GM18861 (cell line): ENCODE data around the gene TRIM4.
"Not testable (repeated sequence)": the region's sequence is repeated elsewhere in the genome, so short reads cannot be mapped to it uniquely, and the experiment has no call there.

Experiments
- ATAC-seq: cut with Tn5 transposase; IDR thresholded peaks from one replicate; pipeline ENCODE4 v1.9.1; 2021; ENCODE audit not compliant: unreplicated experiment

Gene TRIM4

GRCh38 chr7:99920149-99920548 lies 819 bp upstream of the TRIM4 start:
- no peak for ATAC-seq

- ATAC-seq, result no peak
Measured at GRCh38 chr7:99919814-99920112, 433 bp upstream of the TRIM4 start.

- ATAC-seq, result no peak
Measured at GRCh38 chr7:99910976-99911375, 8.4 kb downstream of the TRIM4 start.

DNA sequence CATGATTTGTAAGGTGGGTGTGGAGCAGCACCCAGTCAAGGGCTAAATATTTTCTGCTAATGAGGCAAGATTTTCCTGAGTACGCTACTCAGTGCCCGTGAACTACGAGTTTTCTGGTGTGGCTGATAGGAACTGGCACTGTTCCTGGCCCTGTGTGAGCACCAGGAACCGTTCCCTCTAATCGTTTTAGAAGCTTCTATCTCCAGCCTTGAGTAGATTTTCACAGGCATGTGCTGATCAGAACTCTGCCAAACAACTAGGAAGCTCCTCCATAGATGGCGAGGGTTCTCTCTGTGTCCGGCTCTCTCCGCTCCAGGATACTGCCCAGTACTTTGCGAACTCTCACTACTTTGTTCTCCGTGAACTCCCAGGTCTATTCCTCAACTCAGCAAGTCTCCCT lies 17.7 kb downstream of the TRIM4 start:
- ATAC-seq, result no peak

GRCh38 chr7:99899830-99900519 lies 19.4 kb downstream of the TRIM4 start:
- no peak for ATAC-seq

DNA sequence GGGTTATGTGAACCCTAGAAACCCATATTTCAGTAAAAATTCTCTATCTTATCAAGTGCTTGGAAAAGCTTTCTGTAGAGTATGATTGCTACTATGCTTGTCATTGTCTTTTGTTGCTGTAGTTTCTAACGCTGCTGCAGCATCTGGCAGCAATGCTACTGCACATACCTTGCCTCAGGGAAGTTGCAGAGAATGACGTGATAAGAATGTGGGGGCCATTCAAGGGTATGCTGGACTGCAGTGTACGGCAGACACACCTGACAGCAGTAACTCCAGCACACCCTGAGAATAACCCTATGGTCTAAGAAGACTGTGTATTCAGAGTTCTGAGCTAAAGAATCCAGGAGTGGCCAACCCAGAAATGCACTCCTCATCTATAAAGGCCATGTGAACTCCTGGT lies 20.5 kb downstream of the TRIM4 start:
- no peak for ATAC-seq

GRCh38 chr7:99898023-99898357 lies 21.3 kb downstream of the TRIM4 start:
- ATAC-seq, result no peak

GRCh38 chr7:99897322-99898022 lies 21.9 kb downstream of the TRIM4 start:
- ATAC-seq, result no peak

- ATAC-seq, result no peak
Measured at GRCh38 chr7:99894738-99895137, 24.6 kb downstream of the TRIM4 start.

- ATAC-seq, result no peak
Measured at GRCh38 chr7:99893280-99893679, 26.1 kb downstream of the TRIM4 start.

- not testable (repeated sequence) for ATAC-seq
Measured at GRCh38 chr7:99890348-99890747, 29.0 kb downstream of the TRIM4 start.

GRCh38 chr7:99888366-99888765 lies 31.0 kb downstream of the TRIM4 start:
- ATAC-seq, result not testable (repeated sequence)

GRCh38 chr7:99881370-99881769 lies 38.0 kb downstream of the TRIM4 start:
- ATAC-seq, result no peak

- ATAC-seq, result no peak
Measured at GRCh38 chr7:99876933-99877332, 42.4 kb downstream of the TRIM4 start, which contains the start of gene OR2AE1. Gene OR2AE1, minus strand, starts transcription at chr7:99877033. Its CDS starts 0 bp downstream, at chr7:99877033.

DNA sequence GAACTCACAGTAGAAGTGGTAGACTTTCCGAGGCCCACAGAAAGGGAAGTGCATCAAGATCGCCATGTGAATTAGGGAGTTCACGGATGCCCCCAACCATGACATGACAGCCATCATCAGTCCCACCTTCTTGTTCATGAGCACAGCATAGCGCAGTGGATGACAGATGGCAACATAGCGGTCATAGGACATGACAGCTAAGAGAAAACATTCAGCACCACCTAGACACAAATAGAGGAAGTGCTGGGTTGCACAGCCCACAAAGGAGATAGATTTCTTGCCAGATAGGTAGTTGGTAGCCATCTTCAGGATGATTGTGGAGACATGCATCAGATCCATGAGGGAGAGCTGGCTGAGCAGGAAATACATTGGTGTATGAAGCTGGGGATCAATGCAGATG lies 42.8 kb downstream of the TRIM4 start:
- no peak for ATAC-seq

DNA sequence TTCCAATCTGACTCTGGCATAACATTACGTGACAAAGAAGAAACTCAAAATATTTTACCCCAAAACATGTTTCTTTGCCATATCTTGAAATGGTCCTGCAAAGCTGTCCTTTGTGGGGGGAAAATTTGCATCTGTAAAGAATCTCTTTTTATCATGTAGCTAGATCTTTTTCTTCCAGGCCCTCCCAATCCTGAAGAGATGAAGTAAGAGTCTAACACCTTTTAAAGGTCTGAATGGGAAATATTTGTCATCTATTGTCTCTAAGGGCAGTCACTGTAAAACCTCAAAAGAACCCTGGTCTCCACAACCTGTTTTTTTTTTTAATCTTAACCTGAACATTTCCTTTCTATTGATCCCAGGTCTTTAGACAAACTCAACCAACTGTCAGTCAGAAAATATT lies 51.1 kb downstream of the TRIM4 start:
- no peak for ATAC-seq

GRCh38 chr7:99867477-99867876 lies 51.9 kb downstream of the TRIM4 start:
- not testable (repeated sequence) for ATAC-seq

- no peak for ATAC-seq
Measured at GRCh38 chr7:99863847-99864440, 55.4 kb downstream of the TRIM4 start.

DNA sequence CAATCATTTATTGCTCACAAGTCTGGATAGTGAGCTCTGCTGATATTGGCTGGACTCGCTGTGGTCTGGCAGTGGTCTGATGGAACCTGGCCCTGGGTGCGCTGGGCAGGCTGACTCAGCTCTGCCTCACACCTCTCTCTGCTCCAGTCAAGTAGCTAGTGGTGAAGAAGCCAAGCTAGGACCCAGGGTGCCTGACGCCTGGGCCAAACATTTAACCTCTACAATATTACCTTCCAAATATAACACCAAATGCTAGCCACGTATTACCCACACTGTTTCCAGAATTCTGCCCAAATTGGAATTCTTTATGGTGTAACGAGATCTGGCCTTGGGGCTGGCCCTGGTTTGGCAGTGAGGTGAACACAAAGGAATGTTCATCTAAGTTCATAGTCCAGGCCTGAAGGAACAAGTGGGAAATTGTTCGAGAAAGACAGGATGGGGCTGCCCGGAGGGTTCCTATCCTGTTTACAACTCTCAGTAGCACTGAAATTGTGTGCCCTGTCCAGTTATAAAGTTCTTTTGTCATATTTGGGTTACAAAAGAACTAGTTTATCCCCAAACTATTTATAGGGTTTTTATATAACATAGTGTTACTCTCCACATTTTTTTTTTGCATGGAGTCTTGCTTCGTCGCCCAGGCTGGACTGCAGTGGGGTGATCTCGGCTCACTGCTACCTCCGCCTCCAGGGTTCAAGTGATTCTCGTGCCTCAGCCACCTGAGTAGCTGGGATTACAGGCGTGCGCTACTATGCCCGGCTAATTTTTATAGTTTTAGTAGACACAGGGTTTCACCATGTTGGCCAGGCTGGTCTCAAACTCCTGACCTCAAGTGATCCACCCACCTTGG lies 58.8 kb downstream of the TRIM4 start:
- ATAC-seq, result no peak

GRCh38 chr7:99855236-99855635 lies 64.1 kb downstream of the TRIM4 start:
- no peak for ATAC-seq

GRCh38 chr7:99848420-99849216 lies 70.7 kb downstream of the TRIM4 start:
- ATAC-seq, result no peak
